BE2C (cell line): ENCODE data around the gene NDRG2.

Source experiments
- DNase-seq: peaks from one replicate; pipeline ENCODE4 v3.0.0-alpha.2; 2020
- H3K27me3 ChIP-seq: fragments of 250-450 bp; sonication (Bioruptor Pico); 2 replicates; pipeline ENCODE4 v1.5.1; 2020; ENCODE audit warnings: mild to moderate bottlenecking
- H3K36me3 ChIP-seq: fragments of 250-450 bp; sonication (Bioruptor Pico); 2 replicates; pipeline ENCODE4 v1.5.1; 2020; ENCODE audit warnings: mild to moderate bottlenecking
- H3K4me1 ChIP-seq: fragments of 250-450 bp; sonication (Bioruptor Pico); 2 replicates; pipeline ENCODE4 v1.5.1; 2020
- H3K4me3 ChIP-seq: 2 replicates; pipeline ENCODE4 v1.5.1; 2011; ENCODE audit warnings: low read depth, low read length
- H3K9me3 ChIP-seq: fragments of 250-450 bp; sonication (Bioruptor Pico); 2 replicates; pipeline ENCODE4 v1.5.1; 2020
- TF ChIP-seq, protein P1 (sequence below): IDR thresholded peaks from 2 replicates; pipeline ENCODE4 v1.5.1; 2012; ENCODE audit warnings: mild to moderate bottlenecking, low read depth, low read length

Gene NDRG2

DNA sequence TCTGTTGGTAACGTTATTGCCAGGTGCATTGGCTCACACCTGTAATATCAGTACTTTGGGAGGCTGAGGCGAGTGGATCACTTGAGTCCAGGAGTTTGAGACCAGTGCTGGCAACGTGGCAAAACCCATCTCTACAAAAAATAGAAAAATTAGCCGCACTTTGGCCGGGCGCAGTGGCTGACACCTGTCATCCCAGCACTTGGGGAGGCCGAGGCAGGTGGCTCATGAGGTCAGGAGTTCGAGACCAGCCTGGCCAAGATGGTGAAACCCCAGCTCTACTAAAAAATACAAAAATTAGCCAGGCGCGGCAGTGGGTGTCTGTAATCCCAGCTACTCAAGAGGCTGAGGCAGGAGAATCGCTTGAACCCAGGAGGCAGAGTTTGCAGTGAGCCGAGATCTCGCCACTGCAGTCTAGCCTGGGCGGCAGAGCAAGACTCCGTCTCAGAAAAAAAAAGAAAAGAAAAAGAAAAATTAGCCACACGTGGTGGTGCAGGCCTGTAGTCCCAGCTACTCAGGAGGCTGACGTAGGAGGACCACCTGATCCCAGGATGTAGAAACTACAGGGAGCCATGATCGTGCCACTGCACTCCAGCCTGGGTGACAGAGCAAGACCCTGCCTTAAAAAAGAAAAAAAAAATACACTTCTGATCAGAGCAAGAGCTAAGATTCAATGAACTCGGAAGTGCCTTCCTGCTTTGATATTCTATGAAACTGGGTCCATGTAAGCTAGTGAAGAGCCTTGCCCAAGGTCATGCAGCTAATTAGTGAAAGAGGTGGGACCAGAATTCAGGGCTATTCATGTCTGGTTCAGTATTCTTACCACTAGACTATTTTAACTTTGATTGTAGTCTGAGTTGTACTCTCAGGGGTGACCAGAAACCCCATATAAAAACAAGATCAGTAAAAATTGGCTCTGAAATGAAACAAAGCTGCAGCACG lies 28.6 kb upstream of the NDRG2 start:
- no peaks in the 10 kb centered on the region for H3K27me3 ChIP-seq
- H3K4me1 ChIP-seq, result no peaks in the 10 kb centered on the region; the same call in 1 of the 2 replicates
- no peaks in the 10 kb centered on the region for H3K9me3 ChIP-seq
- DNase-seq, result no peak
- TF ChIP-seq, protein P1, sequence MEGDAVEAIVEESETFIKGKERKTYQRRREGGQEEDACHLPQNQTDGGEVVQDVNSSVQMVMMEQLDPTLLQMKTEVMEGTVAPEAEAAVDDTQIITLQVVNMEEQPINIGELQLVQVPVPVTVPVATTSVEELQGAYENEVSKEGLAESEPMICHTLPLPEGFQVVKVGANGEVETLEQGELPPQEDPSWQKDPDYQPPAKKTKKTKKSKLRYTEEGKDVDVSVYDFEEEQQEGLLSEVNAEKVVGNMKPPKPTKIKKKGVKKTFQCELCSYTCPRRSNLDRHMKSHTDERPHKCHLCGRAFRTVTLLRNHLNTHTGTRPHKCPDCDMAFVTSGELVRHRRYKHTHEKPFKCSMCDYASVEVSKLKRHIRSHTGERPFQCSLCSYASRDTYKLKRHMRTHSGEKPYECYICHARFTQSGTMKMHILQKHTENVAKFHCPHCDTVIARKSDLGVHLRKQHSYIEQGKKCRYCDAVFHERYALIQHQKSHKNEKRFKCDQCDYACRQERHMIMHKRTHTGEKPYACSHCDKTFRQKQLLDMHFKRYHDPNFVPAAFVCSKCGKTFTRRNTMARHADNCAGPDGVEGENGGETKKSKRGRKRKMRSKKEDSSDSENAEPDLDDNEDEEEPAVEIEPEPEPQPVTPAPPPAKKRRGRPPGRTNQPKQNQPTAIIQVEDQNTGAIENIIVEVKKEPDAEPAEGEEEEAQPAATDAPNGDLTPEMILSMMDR, result no peak
- no peaks in the 10 kb centered on the region for H3K36me3 ChIP-seq
- H3K4me3 ChIP-seq, result no peak overlapping the region

DNA sequence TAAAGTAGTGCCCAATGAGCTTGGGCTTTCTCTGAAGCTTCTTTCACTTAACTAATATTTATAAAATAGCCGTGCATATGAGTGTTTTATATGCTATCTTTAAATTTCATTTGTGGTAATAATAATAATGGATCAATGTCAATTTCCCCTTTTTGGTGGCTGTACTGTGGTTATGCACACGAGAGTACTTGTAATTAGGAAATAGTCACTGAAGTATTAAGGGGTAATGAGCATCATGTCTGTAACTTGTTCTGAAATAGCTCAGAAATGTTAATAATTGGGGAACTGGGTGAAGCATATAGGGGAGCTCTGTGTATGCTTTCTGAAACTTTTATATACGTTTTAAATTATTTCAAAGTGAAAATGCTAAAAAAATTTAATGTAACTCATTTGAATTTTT lies 25.7 kb upstream of the NDRG2 start:
- no peaks in the 10 kb centered on the region for H3K27me3 ChIP-seq
- H3K36me3 ChIP-seq, result no peaks in the 10 kb centered on the region
- TF ChIP-seq, protein P1, result no peak
- H3K9me3 ChIP-seq, result no peaks in the 10 kb centered on the region
- DNase-seq, result no peak
- no peak overlapping the region for H3K4me3 ChIP-seq
- H3K4me1 ChIP-seq, result no peaks in the 10 kb centered on the region; the same call in 1 of the 2 replicates

DNA sequence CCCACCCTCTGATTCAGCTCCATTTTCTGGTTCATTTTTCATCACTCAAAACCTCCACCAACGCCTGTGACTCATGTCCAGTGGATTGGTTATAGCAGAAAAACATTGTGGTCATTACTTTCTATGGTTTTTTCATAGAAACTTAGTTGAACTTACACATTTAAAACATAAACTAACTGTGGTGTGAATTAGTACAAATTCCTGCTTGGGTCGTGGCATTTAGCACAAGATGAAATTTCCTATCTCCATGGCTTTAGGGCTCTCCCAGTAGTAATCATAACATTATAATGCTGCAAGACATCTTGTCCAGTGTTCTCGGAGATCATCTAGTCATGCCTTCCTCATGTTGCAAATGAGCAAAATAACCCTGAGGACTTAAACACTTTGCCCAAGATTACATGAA lies 24.4 kb upstream of the NDRG2 start:
- Histone ChIP-seq H3K4me3 (no peak overlapping the region), H3K27me3 (no peaks in the 10 kb centered on the region), H3K9me3 (no peaks in the 10 kb centered on the region), H3K36me3 (no peaks in the 10 kb centered on the region), H3K4me1 (peaks cover 9% of the 10 kb centered on the region)
- TF ChIP-seq, protein P1, result no peak
- DNase-seq, result no peak

DNA sequence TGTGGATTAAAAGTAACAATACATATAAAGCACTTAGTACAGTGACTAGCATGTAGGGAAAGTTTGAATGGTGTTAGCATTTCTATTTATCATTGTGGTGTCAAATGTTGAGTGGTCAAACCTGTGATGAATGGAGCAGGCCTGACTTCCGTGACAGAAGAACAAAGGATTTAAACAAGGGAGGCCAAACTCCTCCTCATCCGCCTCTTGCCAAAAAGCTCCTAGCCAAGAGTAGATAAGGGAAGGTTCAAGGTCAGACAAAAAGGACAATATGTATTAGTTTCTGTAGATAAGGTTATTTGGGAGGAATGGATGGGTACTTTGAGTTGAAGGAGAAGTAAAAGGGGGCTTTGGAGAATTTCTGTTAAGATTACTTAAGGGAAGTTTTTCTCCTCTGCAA lies 23.8 kb upstream of the NDRG2 start:
- TF ChIP-seq, protein P1, result no peak
- DNase-seq, result no peak
- Histone ChIP-seq H3K36me3 (no peaks in the 10 kb centered on the region), H3K9me3 (no peaks in the 10 kb centered on the region), H3K27me3 (no peaks in the 10 kb centered on the region), H3K4me1 (peaks cover 15% of the 10 kb centered on the region), H3K4me3 (no peak overlapping the region)

- Histone ChIP-seq H3K9me3 (no peaks in the 10 kb centered on the region), H3K4me3 (no peak overlapping the region), H3K27me3 (no peaks in the 10 kb centered on the region), H3K4me1 (peaks cover 20% of the 10 kb centered on the region), H3K36me3 (no peaks in the 10 kb centered on the region)
- TF ChIP-seq, protein P1, result no peak
- DNase-seq, result no peak
Measured at GRCh38 chr14:21047378-21047781, 22.5 kb upstream of the NDRG2 start.

- H3K4me1 ChIP-seq, result peaks cover 32% of the 10 kb centered on the region
- H3K27me3 ChIP-seq, result no peaks in the 10 kb centered on the region
- no peak overlapping the region for H3K4me3 ChIP-seq
- no peaks in the 10 kb centered on the region for H3K9me3 ChIP-seq
- DNase-seq, result peak; percentile 93
- no peaks in the 10 kb centered on the region for H3K36me3 ChIP-seq
- TF ChIP-seq, protein P1, result no peak
Measured at GRCh38 chr14:21043974-21044618, 19.2 kb upstream of the NDRG2 start.
